SH-SY5Y (cell line): Measurements from ENCODE around the gene KIF3A.

Experiments used
- GATA2 ChIP-seq: IDR thresholded peaks from 2 replicates; pipeline ENCODE4 v1.6.1; 2011; ENCODE audit warnings: mild to moderate bottlenecking, low read depth, low read length
- GATA3 ChIP-seq: IDR thresholded peaks from 2 replicates; pipeline ENCODE4 v1.6.1; 2011; ENCODE audit warnings: low read depth, mild to moderate bottlenecking, low read length, moderate library complexity

GRCh38 chr5:132661231-132662003, 75.9 kb downstream of the KIF3A start:
- TF ChIP-seq GATA2 (no peak), GATA3 (no peak)
